Epithelial cell of proximal tubule (primary cell): ENCODE measurements around the gene ATG7. TPM values are rescaled to one million over a fixed set of nuclear protein-coding genes. Genes with fewer than 3 reads are reported as not detected.

ENCODE experiments used
- DNase-seq: peaks from one replicate; pipeline ENCODE4 v3.0.0-alpha.2; 2011; ENCODE audit warnings: low read depth
- H3K4me3 ChIP-seq: 2 replicates; pipeline ENCODE4 v1.5.1; 2011; ENCODE audit warnings: low read depth, mild to moderate bottlenecking, low read length
- total RNA-seq: library from RNA; depleted of rRNA; stranded (reverse); fragments of >200 nt; gene quantifications from 2 replicates; pipeline ENCODE4 v1.2.3, GENCODE V29; 2015
- TF ChIP-seq, protein P1 (sequence below): conservative IDR thresholded peaks from 2 replicates; pipeline ENCODE4 v1.5.1; 2012; ENCODE audit warnings: low read depth, mild to moderate bottlenecking, low read length

ATG7 gene
- total RNA-seq, 1 donor from 2014 or later = 68.5 TPM

GRCh38 chr3:11377719-11378118, 105.5 kb downstream of the ATG7 start:
- no peak for DNase-seq
- H3K4me3 ChIP-seq = no peak overlapping the region
- TF ChIP-seq, protein P1, sequence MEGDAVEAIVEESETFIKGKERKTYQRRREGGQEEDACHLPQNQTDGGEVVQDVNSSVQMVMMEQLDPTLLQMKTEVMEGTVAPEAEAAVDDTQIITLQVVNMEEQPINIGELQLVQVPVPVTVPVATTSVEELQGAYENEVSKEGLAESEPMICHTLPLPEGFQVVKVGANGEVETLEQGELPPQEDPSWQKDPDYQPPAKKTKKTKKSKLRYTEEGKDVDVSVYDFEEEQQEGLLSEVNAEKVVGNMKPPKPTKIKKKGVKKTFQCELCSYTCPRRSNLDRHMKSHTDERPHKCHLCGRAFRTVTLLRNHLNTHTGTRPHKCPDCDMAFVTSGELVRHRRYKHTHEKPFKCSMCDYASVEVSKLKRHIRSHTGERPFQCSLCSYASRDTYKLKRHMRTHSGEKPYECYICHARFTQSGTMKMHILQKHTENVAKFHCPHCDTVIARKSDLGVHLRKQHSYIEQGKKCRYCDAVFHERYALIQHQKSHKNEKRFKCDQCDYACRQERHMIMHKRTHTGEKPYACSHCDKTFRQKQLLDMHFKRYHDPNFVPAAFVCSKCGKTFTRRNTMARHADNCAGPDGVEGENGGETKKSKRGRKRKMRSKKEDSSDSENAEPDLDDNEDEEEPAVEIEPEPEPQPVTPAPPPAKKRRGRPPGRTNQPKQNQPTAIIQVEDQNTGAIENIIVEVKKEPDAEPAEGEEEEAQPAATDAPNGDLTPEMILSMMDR = no peak

DNA sequence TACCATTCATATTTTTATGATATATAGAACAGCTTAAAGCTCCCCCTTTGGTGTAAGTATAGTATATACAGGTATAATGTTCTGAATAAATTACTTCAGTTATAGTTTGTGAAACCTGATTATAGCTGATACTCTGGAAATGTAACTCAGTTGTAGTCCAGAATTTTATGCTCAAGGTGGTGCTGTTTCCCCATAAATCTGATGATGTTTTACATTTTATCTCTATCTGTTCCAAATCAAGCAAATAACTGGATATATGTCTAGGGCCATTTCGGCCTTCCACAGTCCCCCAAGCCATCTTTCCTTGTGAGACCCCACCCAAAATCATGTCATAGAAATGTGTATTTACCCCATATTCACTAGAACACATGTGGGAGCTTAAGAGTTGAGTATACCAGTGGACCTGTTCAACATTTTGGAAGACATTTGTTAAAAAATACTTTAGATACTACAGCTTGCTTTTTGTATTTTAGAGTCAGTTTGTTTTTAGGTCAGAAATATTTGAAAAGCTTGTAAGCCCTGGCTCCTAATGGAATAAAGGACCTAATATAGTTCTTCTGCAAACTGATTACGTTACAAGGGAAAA, 107.1 kb downstream of the ATG7 start:
- TF ChIP-seq, protein P1 = peak; percentile 61
- H3K4me3 ChIP-seq = no peak overlapping the region
- DNase-seq = no peak

DNA sequence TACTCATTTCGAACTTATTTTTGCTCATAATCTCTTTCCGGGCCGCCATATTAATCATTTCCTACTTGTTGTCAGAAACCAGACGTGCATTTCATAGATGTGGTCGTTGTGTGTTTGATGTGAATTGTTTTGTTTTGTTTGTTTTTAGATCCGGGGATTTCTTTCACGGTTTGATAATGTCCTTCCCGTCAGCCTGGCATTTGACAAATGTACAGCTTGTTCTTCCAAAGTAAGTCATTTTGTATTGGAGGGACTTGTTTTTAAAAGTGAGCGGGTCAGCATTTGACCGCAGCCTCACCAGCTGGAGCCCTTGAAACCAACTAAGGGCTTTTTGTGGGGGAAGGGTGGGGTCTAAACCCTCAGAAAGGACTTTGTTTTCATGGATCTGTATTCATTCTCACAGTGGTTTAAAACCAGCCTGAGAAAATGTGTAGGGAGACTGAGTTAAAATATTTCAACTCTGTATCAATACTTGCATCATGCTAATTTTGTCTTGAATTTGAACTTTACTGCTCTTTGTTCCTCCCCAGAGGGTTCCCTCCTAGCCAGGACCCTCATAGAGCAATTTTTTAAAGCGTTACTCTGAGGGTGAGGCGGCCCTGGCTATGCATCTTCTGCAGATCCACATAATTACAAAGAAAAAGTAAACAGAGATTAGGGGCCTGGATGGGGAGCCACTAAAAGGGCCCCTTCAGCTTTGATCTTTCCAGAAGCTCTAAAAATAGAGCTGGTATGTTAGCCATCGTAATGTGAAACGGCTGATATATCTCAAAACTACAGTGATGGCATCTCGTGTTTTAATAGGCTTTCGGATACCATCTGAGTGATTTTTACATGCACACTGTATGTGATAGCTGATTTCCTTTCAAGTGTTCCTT, 107.9 kb downstream of the ATG7 start:
- DNase-seq = no peak

DNA sequence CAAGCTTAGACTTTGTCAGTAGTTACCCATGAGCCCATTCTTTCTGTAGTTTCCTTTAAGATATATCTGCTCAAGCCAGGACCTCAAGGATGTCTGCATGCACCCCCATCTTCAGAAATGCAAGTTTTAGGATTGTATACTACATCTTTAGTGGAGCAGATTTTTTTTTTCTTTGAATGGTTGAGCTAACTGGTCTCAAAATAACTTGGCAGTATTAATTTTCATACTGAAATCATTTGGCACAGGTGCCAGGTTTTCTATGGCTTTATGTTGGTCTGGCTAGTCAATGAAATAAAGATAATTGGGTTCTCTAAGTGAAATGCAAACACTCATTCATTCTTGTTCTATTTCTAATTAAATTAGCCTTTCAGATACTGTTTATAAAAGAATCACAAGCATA, 108.9 kb downstream of the ATG7 start:
- TF ChIP-seq, protein P1 = no peak
- H3K4me3 ChIP-seq = no peak overlapping the region
- no peak for DNase-seq

More for the DNA sequence above, 107.9 kb downstream of the ATG7 start:
- TF ChIP-seq, protein P1 = no peak
- H3K4me3 ChIP-seq = no peak overlapping the region

DNA sequence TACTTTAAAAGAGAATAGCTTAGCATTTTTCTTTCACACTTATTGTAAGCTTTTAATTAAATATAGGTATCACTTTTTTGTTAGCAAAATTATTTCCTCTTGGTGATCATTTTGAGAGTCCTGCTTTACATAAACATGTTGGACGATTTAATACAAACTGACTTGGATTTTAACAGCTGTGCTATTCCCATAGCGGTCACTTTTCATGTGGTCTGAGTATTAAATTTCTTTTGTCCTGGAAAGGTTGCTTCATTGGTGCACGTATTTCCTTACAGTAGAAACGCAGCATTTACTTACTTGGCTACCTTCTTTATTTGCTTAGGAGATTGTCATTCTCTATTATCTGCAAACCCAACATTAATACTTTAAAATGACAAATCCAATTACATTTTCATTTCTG, 109.4 kb downstream of the ATG7 start:
- no peak for DNase-seq
- H3K4me3 ChIP-seq = no peak overlapping the region
- TF ChIP-seq, protein P1 = no peak

DNA sequence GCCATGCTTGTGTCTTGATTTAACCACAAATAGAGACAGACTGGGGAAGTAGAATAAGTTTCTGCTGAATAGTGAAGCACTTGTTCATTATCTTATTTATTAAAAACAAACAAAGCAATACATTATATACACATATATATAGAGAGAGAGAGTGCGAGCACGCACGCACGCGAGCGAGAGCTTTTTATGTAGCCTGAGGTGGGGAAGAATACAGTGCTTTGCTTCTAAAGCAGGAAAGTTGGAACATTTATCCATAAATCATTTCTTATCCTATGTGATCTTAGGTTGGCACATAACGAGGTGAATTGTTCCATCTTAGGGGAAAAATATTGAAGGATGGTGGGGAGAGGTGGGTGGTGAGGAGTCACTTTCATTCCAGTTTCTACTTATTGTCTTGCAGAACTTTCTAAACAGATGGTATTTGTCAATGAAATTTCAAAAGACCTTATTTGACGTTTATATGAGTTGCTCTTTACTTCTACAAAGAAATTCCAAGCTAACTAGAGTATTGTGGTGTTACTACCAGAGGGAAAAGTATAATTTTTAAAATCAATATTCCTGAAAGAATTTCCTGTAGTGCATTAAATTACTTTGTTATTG, 110.0 kb downstream of the ATG7 start:
- no peak overlapping the region for H3K4me3 ChIP-seq
- no peak for DNase-seq
- TF ChIP-seq, protein P1 = no peak
